Astrocyte (in vitro differentiated cells and primary cell): ENCODE data around the gene ERG28. TPM values are rescaled to one million over a fixed set of nuclear protein-coding genes. Genes with fewer than 3 reads are reported as not detected.

Source experiments
- DNase-seq: peaks from one replicate; pipeline ENCODE4 v3.0.0-alpha.2; 2010; ENCODE audit warnings: low read depth
- FAIRE-seq: peaks from 2 replicates; lab custom pipeline; 2011; peaks lifted over from hg19 to GRCh38; lab: Jason Lieb, UNC
- H2AFZ ChIP-seq: 2 replicates; pipeline ENCODE4 v1.6.0; 2012; ENCODE audit warnings: low read depth, low read length, inconsistent platforms
- H3K27ac ChIP-seq: 2 replicates; pipeline ENCODE4 v1.5.1; 2011; ENCODE audit warnings: low read depth, low read length, inconsistent platforms
- H3K27me3 ChIP-seq: 2 replicates; pipeline ENCODE4 v1.6.0; 2011; ENCODE audit warnings: low read length, inconsistent platforms; ENCODE audit not compliant: insufficient read depth
- H3K36me3 ChIP-seq: 2 replicates; pipeline ENCODE4 v1.5.1; 2011; ENCODE audit warnings: low read length, inconsistent platforms; ENCODE audit not compliant: insufficient read depth
- H3K4me1 ChIP-seq: 2 replicates; pipeline ENCODE4 v1.5.1; 2011; ENCODE audit warnings: low read length, inconsistent platforms; ENCODE audit not compliant: insufficient read depth
- H3K4me2 ChIP-seq: 2 replicates; pipeline ENCODE4 v1.6.0; 2012; ENCODE audit warnings: low read length, inconsistent platforms
- H3K4me3 ChIP-seq: 2 replicates; pipeline ENCODE4 v1.5.1; 2011; ENCODE audit warnings: low read depth, mild to moderate bottlenecking, low read length, inconsistent platforms; ENCODE audit not compliant: insufficient read depth
- H3K79me2 ChIP-seq: 2 replicates; pipeline ENCODE4 v1.6.0; 2012; ENCODE audit warnings: mild to moderate bottlenecking, low read length, inconsistent platforms; ENCODE audit not compliant: insufficient read depth
- H3K9ac ChIP-seq: 2 replicates; pipeline ENCODE4 v1.6.0; 2012; ENCODE audit warnings: mild to moderate bottlenecking, low read length, inconsistent platforms
- H3K9me3 ChIP-seq: 2 replicates; pipeline ENCODE4 v1.5.1; 2012; ENCODE audit warnings: low read depth, mild to moderate bottlenecking, low read length, inconsistent platforms; ENCODE audit not compliant: insufficient read depth
- H4K20me1 ChIP-seq: 2 replicates; pipeline ENCODE4 v1.6.0; 2012; ENCODE audit warnings: low read length, inconsistent platforms; ENCODE audit not compliant: insufficient read depth
- H3K27ac Mint-ChIP-seq: one replicate; pipeline ENCODE4 v1.8.0; 2021; ENCODE audit warnings: mild to moderate bottlenecking, mixed read lengths; ENCODE audit not compliant: unreplicated experiment
- H3K27me3 Mint-ChIP-seq: one replicate; pipeline ENCODE4 v1.8.0; 2021; ENCODE audit warnings: low read depth, mixed read lengths; ENCODE audit not compliant: unreplicated experiment
- H3K36me3 Mint-ChIP-seq: one replicate; pipeline ENCODE4 v1.8.0; 2021; ENCODE audit warnings: low read depth, mixed read lengths; ENCODE audit not compliant: unreplicated experiment
- H3K4me1 Mint-ChIP-seq: one replicate; pipeline ENCODE4 v1.8.0; 2021; ENCODE audit warnings: low read depth, mixed read lengths; ENCODE audit not compliant: unreplicated experiment
- H3K4me3 Mint-ChIP-seq: one replicate; pipeline ENCODE4 v1.8.0; 2021; ENCODE audit warnings: mild to moderate bottlenecking, moderate library complexity, mixed read lengths; ENCODE audit not compliant: unreplicated experiment
- H3K9me3 Mint-ChIP-seq: one replicate; pipeline ENCODE4 v1.8.0; 2021; ENCODE audit warnings: mild to moderate bottlenecking, mixed read lengths; ENCODE audit not compliant: unreplicated experiment
- CTCF ChIP-seq: IDR thresholded peaks from 2 replicates; pipeline ENCODE4 v1.5.1; 2011; ENCODE audit warnings: low read depth, mild to moderate bottlenecking, inconsistent platforms, low read length, moderate library complexity; ENCODE audit not compliant: insufficient read depth
- EZH2 ChIP-seq: IDR thresholded peaks from 2 replicates; pipeline ENCODE4 v1.6.1; 2012; ENCODE audit warnings: mild to moderate bottlenecking, low read length, inconsistent platforms; ENCODE audit not compliant: insufficient read depth
- total RNA-seq: library from RNA; stranded (reverse); gene quantifications from 2 replicates; pipeline ENCODE4 v1.2.1, GENCODE V29; 2021

Gene ERG28
- total RNA-seq, 1 donor from 2014 or later: 23.1 TPM

GRCh38 chr14:75672605-75673192 lies 12.0 kb upstream of the ERG28 start:
- TF ChIP-seq EZH2 (no peak), CTCF (no peak)
- Mint-ChIP-seq H3K27ac (no peak overlapping the region), H3K4me1 (peaks cover 6% of the 10 kb centered on the region), H3K27me3 (no peaks in the 10 kb centered on the region), H3K36me3 (peaks cover 8% of the 10 kb centered on the region), H3K9me3 (no peaks in the 10 kb centered on the region), H3K4me3 (no peak overlapping the region)
- Histone ChIP-seq H3K79me2 (peaks cover 13% of the 10 kb centered on the region), H3K9me3 (no peaks in the 10 kb centered on the region), H3K4me3 (no peak overlapping the region), H3K27ac (no peak overlapping the region), H3K27me3 (no peaks in the 10 kb centered on the region), H3K4me1 (no peaks in the 10 kb centered on the region), H2AFZ (no peak overlapping the region), H4K20me1 (peaks cover 7% of the 10 kb centered on the region), H3K9ac (no peak overlapping the region), H3K36me3 (peaks cover 10% of the 10 kb centered on the region), H3K4me2 (no peak overlapping the region)
- DNase-seq (no peak), FAIRE-seq (no peak)

- peaks cover 15% of the 10 kb centered on the region for H3K36me3 ChIP-seq
- no peak overlapping the region for H3K4me3 ChIP-seq
- no peaks in the 10 kb centered on the region for H3K27me3 ChIP-seq
- Mint-ChIP-seq H3K27me3 (no peaks in the 10 kb centered on the region), H3K27ac (no peak overlapping the region), H3K4me1 (peaks cover 6% of the 10 kb centered on the region), H3K36me3 (peaks cover 3% of the 10 kb centered on the region), H3K4me3 (no peak overlapping the region), H3K9me3 (no peaks in the 10 kb centered on the region)
- no peaks in the 10 kb centered on the region for H3K9me3 ChIP-seq
- DNase-seq: no peak
- no peak for FAIRE-seq
- no peak overlapping the region for H3K27ac ChIP-seq
- peaks cover 11% of the 10 kb centered on the region for H3K79me2 ChIP-seq
- no peak overlapping the region for H3K4me2 ChIP-seq
- no peak overlapping the region for H2AFZ ChIP-seq
- TF ChIP-seq CTCF: no peak
- TF ChIP-seq EZH2: no peak
- H4K20me1 ChIP-seq: no peaks in the 10 kb centered on the region
- H3K9ac ChIP-seq: no peak overlapping the region
- H3K4me1 ChIP-seq: no peaks in the 10 kb centered on the region
Observed at GRCh38 chr14:75667099-75667765, 6.6 kb upstream of the ERG28 start.

- Histone ChIP-seq H4K20me1 (no peaks in the 10 kb centered on the region), H3K36me3 (peaks cover 5% of the 10 kb centered on the region), H3K27ac (no peak overlapping the region), H3K27me3 (no peaks in the 10 kb centered on the region), H3K4me1 (no peaks in the 10 kb centered on the region), H3K79me2 (peaks cover 36% of the 10 kb centered on the region), H3K9me3 (no peaks in the 10 kb centered on the region), H3K4me2 (peak overlapping the region; percentile 41), H3K9ac (no peak overlapping the region), H3K4me3 (no peak overlapping the region), H2AFZ (no peak overlapping the region)
- Mint-ChIP-seq H3K27me3 (no peaks in the 10 kb centered on the region), H3K4me3 (peak overlapping the region; percentile 73), H3K36me3 (peaks cover 2% of the 10 kb centered on the region), H3K9me3 (no peaks in the 10 kb centered on the region), H3K27ac (no peak overlapping the region), H3K4me1 (peaks cover 14% of the 10 kb centered on the region)
- TF ChIP-seq CTCF (no peak), EZH2 (no peak)
- FAIRE-seq (no peak), DNase-seq (no peak)
Observed at GRCh38 chr14:75662966-75663365, 2.3 kb upstream of the ERG28 start.
